Suprapubic skin (tissue), 4 donors: Measurements from ENCODE around the gene AKR1C8. TPM values are rescaled to one million over a fixed set of nuclear protein-coding genes. Genes with fewer than 3 reads are reported as not detected.

Experiments used
- DNase-seq, 2 donors: peaks; one replicate each; pipeline ENCODE4 v3.0.0-alpha.2; 2019; ENCODE audit warnings: low spot score in 2 of 2
- H3K27ac ChIP-seq: fragments of 200-600 bp; sonication (generic); one replicate; pipeline ENCODE4 v1.5.1; 2019
- H3K27me3 ChIP-seq: fragments of 200-600 bp; sonication (generic); one replicate; pipeline ENCODE4 v1.5.1; 2019
- H3K36me3 ChIP-seq: fragments of 200-600 bp; sonication (generic); one replicate; pipeline ENCODE4 v1.5.1; 2019
- H3K4me1 ChIP-seq: fragments of 200-600 bp; sonication (generic); one replicate; pipeline ENCODE4 v1.5.1; 2019
- H3K4me3 ChIP-seq: fragments of 200-600 bp; sonication (generic); one replicate; pipeline ENCODE4 v1.5.1; 2019; ENCODE audit warnings: mild to moderate bottlenecking
- H3K9me3 ChIP-seq: fragments of 200-600 bp; sonication (generic); one replicate; pipeline ENCODE4 v1.5.1; 2019
- EP300 ChIP-seq: sonication (generic); formaldehyde crosslinking; IDR thresholded peaks from one replicate; pipeline ENCODE4 v1.6.1; 2017; ENCODE audit warnings: antibody characterized with exemption
- POLR2A ChIP-seq, 2 donors: fragments of 450-650 bp; IDR thresholded peaks; one replicate each; pipeline ENCODE4 v1.6.1; 2017; ENCODE audit warnings: antibody characterized with exemption in 2 of 2, mild to moderate bottlenecking in 2 of 2, moderate library complexity in 2 of 2
- POLR2AphosphoS5 ChIP-seq, 3 donors: sonication (generic); formaldehyde crosslinking; IDR thresholded peaks; one replicate each; pipeline ENCODE4 v1.6.1; 2017; ENCODE audit warnings: antibody characterized with exemption in 3 of 3
- WGBS: methylation state at CpG from one replicate; pipeline ENCODE4 v1.1.5; 2018; 5-methylcytosine and 5-hydroxymethylcytosine counted together
- total RNA-seq, 4 donors: library from RNA; depleted of rRNA; stranded (reverse); fragments of >200 nt; gene quantifications; one replicate each; pipeline ENCODE4 v1.1.0, GENCODE V29; 2016
- TF ChIP-seq, protein P1 (sequence below), 2 donors: fragments of 200-600 bp in 1 of 2; fragments of 450-650 bp in 1 of 2; sonication (generic) in 1 of 2; IDR thresholded peaks; one replicate each; pipeline ENCODE4 v1.5.1; 2016 to 2019; ENCODE audit warnings: antibody characterized with exemption in 2 of 2, mild to moderate bottlenecking in 1 of 2, moderate library complexity in 1 of 2

AKR1C8 gene
- total RNA-seq, 4 donors from 2014 or later, result not detected

GRCh38 chr10:5198386-5198785, 13.4 kb upstream of the AKR1C8 start:
- no peak overlapping the region for H3K27ac ChIP-seq
- peaks cover 5% of the 10 kb centered on the region for H3K9me3 ChIP-seq
- H3K36me3 ChIP-seq, result no peaks in the 10 kb centered on the region
- no peak for TF ChIP-seq EP300
- TF ChIP-seq POLR2AphosphoS5 (IDR thresholded peaks at IDR 0.05), result no peak
- TF ChIP-seq, protein P1, sequence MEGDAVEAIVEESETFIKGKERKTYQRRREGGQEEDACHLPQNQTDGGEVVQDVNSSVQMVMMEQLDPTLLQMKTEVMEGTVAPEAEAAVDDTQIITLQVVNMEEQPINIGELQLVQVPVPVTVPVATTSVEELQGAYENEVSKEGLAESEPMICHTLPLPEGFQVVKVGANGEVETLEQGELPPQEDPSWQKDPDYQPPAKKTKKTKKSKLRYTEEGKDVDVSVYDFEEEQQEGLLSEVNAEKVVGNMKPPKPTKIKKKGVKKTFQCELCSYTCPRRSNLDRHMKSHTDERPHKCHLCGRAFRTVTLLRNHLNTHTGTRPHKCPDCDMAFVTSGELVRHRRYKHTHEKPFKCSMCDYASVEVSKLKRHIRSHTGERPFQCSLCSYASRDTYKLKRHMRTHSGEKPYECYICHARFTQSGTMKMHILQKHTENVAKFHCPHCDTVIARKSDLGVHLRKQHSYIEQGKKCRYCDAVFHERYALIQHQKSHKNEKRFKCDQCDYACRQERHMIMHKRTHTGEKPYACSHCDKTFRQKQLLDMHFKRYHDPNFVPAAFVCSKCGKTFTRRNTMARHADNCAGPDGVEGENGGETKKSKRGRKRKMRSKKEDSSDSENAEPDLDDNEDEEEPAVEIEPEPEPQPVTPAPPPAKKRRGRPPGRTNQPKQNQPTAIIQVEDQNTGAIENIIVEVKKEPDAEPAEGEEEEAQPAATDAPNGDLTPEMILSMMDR (IDR thresholded peaks at IDR 0.05), result no peak
- TF ChIP-seq POLR2A (IDR thresholded peaks at IDR 0.05), result no peak
- 84% methylated on average over 3 of the region's 3 CpGs for WGBS
- no peak for DNase-seq
- no peaks in the 10 kb centered on the region for H3K27me3 ChIP-seq
- H3K4me1 ChIP-seq, result no peaks in the 10 kb centered on the region
- H3K4me3 ChIP-seq, result no peak overlapping the region

GRCh38 chr10:5196702-5197113, 11.8 kb upstream of the AKR1C8 start, which contains the start of gene AKR1C4:
Gene AKR1C4, plus strand, starts transcription at chr10:5196837. Its CDS starts 31 bp downstream, at chr10:5196868.
- no peaks in the 10 kb centered on the region for H3K27me3 ChIP-seq
- WGBS, result 54% methylated on average over 4 of the region's 4 CpGs
- TF ChIP-seq POLR2AphosphoS5 (IDR thresholded peaks at IDR 0.05) (no peak), POLR2A (IDR thresholded peaks at IDR 0.05) (no peak), EP300 (no peak)
- TF ChIP-seq, protein P1 (IDR thresholded peaks at IDR 0.05), result no peak
- H3K4me1 ChIP-seq, result no peaks in the 10 kb centered on the region
- H3K4me3 ChIP-seq, result no peak within 1 kb of the TSS
- no peaks in the 10 kb centered on the region for H3K9me3 ChIP-seq
- no peak within 1 kb of the TSS for H3K27ac ChIP-seq
- no peak for DNase-seq
- H3K36me3 ChIP-seq, result no peaks in the 10 kb centered on the region

- DNase-seq, result no peak
- 87% methylated on average over 6 of the region's 6 CpGs for WGBS
- no peaks in the 10 kb centered on the region for H3K9me3 ChIP-seq
- TF ChIP-seq POLR2A (IDR thresholded peaks at IDR 0.05) (no peak), POLR2AphosphoS5 (IDR thresholded peaks at IDR 0.05) (no peak), EP300 (no peak)
- no peak overlapping the region for H3K4me3 ChIP-seq
- no peaks in the 10 kb centered on the region for H3K27me3 ChIP-seq
- H3K4me1 ChIP-seq, result no peaks in the 10 kb centered on the region
- no peaks in the 10 kb centered on the region for H3K36me3 ChIP-seq
- no peak overlapping the region for H3K27ac ChIP-seq
Measured at GRCh38 chr10:5195727-5196374, 10.9 kb upstream of the AKR1C8 start.

DNA sequence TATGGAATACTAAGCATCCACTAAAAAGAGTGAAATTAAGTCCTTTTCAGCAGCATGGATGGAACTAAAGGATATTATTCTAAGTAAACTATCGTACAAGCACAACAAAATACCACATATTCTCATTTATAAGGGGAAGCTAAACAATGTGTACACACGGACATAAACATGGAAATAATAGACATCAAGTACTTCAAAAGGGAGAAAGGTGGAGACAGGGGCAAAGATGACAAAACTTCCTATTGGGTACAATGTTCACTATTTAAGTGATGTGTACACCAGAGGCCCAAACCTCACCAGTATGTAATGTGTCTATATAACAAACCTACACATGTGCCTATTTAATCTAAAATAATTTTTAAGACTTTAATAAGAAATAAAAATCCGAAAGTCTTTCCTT, 9.5 kb upstream of the AKR1C8 start:
- no peak for DNase-seq
- no peak overlapping the region for H3K27ac ChIP-seq
- TF ChIP-seq POLR2A (IDR thresholded peaks at IDR 0.05), result no peak
- no peak for TF ChIP-seq EP300
- no peak for TF ChIP-seq POLR2AphosphoS5 (IDR thresholded peaks at IDR 0.05)
- TF ChIP-seq, protein P1 (IDR thresholded peaks at IDR 0.05), result no peak
- no peak overlapping the region for H3K4me3 ChIP-seq
- H3K9me3 ChIP-seq, result no peaks in the 10 kb centered on the region
- no peaks in the 10 kb centered on the region for H3K36me3 ChIP-seq
- 94% methylated on average over 3 of the region's 3 CpGs for WGBS
- no peaks in the 10 kb centered on the region for H3K27me3 ChIP-seq
- H3K4me1 ChIP-seq, result no peaks in the 10 kb centered on the region

DNA sequence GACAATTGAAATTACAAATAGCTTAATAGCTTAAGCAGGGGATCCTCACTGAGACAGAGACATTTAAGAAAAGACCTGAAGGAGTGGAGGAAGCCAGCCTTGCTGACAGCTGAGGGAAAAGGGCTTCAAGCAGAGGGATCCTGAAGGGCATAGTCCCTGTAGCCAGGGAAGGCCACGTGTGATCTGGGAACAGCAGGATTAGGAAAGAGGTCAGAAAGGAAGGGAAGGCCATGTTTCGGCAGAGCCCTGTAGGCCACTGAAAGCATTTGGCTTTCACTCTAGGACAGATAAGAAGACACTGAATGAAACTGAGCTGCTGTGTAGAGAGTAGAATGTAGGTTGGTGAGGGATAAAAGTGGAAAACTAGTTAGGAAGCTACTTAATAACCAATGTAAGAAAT, 3.4 kb upstream of the AKR1C8 start:
- TF ChIP-seq POLR2A (IDR thresholded peaks at IDR 0.05) (no peak), POLR2AphosphoS5 (IDR thresholded peaks at IDR 0.05) (no peak), EP300 (no peak)
- TF ChIP-seq, protein P1 (IDR thresholded peaks at IDR 0.05), result no peak
- Histone ChIP-seq H3K27me3 (no peaks in the 10 kb centered on the region), H3K4me1 (no peaks in the 10 kb centered on the region), H3K36me3 (no peaks in the 10 kb centered on the region), H3K9me3 (no peaks in the 10 kb centered on the region), H3K27ac (no peak overlapping the region), H3K4me3 (no peak overlapping the region)
- DNase-seq, result no peak
- 76% methylated on average over 2 of the region's 2 CpGs for WGBS
